GM06990 (cell line): Measurements from ENCODE around the gene NADK2.
A peak's percentile ranks its signal among the peaks of the same experiment; 100 is the strongest.

Experiments
- DNase-seq: peaks from one replicate; pipeline ENCODE4 v3.0.0-alpha.2; 2011; ENCODE audit not compliant: insufficient read length; ENCODE audit errors: extremely low read depth
- H3K27me3 ChIP-seq: replicated peaks from 2 replicates; pipeline ENCODE4 v1.6.0; 2011; ENCODE audit warnings: low read length; ENCODE audit not compliant: control insufficient read depth, insufficient read depth
- H3K36me3 ChIP-seq: 2 replicates; pipeline ENCODE4 v1.5.1; 2011; ENCODE audit warnings: low read length; ENCODE audit not compliant: control insufficient read depth, insufficient read depth
- H3K4me3 ChIP-seq: replicated peaks from 2 replicates; pipeline ENCODE4 v1.5.1; 2011; ENCODE audit warnings: low read depth, mild to moderate bottlenecking, control low read depth, low read length
- CTCF ChIP-seq: IDR thresholded peaks from 2 replicates; pipeline ENCODE4 v1.5.1; 2011; ENCODE audit warnings: low read length, control low read depth, mild to moderate bottlenecking, inconsistent platforms; ENCODE audit not compliant: insufficient read depth, poor library complexity, severe bottlenecking

Gene NADK2

DNA sequence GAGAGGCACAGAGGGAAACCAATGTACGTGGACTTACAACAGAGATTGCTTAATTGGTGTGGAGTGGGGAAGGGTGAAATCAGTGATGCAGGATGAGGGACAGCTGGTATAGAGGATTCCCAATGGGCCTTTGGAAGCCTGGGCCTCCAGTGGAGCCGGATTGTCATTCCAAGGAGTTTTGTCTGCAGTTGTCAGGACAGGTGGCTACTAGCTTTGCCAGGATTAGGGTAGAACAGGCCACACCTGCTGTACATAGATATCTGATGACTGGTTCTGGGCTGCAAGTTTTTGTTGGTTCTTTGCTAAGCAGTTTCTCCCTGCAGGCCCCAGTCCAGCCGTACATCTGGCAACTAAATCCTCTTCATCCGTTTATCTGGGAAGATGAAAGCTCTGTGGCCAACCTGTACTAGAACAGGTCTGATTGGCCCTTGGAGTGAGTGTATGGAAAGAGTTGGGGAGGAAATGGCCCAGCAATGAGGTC lies 85.6 kb downstream of the NADK2 start:
- no peak for DNase-seq
- TF ChIP-seq CTCF = no peak
- H3K36me3 ChIP-seq = peaks cover 9% of the 10 kb centered on the region
- no peaks in the 10 kb centered on the region for H3K27me3 ChIP-seq
- H3K4me3 ChIP-seq = no peak overlapping the region

DNA sequence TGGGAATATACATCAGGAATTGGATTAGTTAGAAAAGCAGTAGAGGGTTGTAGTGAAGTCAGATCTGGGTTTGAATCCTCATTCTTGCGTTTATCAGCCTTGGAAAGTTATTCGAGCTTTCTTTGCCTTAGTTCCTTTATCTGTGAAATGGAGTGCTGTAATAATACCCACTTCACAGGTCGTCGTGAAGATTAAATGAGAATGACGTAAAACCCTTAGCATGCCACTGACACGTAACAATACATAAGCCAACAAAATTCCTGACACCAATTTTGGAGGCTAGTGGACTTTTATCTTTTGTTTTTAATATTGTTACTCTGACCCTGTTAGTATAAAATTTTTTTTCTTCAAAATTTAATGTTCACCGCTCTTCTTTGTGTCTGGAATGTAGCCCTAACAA lies 86.4 kb downstream of the NADK2 start:
- no peak for TF ChIP-seq CTCF
- Histone ChIP-seq H3K36me3 (peaks cover 5% of the 10 kb centered on the region), H3K27me3 (no peaks in the 10 kb centered on the region), H3K4me3 (no peak overlapping the region)
- no peak for DNase-seq

- no peak for DNase-seq
- no peaks in the 10 kb centered on the region for H3K27me3 ChIP-seq
- H3K36me3 ChIP-seq = peaks cover 2% of the 10 kb centered on the region; the same call in 1 of the 2 replicates
- no peak overlapping the region; the same call in 1 of the 2 replicates for H3K4me3 ChIP-seq
- TF ChIP-seq CTCF = no peak
Observed at GRCh38 chr5:36153726-36154125, 88.0 kb downstream of the NADK2 start.

DNA sequence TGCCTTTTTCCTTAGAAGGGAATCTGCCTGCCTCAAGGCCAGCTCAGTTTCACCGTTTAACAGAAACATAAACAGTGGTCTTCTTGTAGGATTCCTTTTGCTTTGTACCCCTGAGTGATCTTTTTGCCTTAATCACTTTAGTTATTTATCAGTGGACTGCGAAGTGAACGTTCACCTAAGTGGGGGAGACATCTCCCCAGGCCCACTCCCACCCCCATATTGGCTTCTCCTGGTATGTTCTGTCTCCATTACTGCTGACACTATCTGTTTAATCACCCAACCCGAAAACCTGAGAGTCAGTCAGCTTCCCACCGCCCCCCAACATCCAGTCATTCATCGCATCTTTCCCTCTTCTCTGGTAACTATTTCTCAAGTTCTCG lies 88.4 kb downstream of the NADK2 start:
- TF ChIP-seq CTCF = no peak
- no peaks in the 10 kb centered on the region for H3K27me3 ChIP-seq
- peak overlapping the region; percentile 69 for H3K4me3 ChIP-seq
- DNase-seq = no peak
- H3K36me3 ChIP-seq = peaks cover 2% of the 10 kb centered on the region; the same call in 1 of the 2 replicates

DNA sequence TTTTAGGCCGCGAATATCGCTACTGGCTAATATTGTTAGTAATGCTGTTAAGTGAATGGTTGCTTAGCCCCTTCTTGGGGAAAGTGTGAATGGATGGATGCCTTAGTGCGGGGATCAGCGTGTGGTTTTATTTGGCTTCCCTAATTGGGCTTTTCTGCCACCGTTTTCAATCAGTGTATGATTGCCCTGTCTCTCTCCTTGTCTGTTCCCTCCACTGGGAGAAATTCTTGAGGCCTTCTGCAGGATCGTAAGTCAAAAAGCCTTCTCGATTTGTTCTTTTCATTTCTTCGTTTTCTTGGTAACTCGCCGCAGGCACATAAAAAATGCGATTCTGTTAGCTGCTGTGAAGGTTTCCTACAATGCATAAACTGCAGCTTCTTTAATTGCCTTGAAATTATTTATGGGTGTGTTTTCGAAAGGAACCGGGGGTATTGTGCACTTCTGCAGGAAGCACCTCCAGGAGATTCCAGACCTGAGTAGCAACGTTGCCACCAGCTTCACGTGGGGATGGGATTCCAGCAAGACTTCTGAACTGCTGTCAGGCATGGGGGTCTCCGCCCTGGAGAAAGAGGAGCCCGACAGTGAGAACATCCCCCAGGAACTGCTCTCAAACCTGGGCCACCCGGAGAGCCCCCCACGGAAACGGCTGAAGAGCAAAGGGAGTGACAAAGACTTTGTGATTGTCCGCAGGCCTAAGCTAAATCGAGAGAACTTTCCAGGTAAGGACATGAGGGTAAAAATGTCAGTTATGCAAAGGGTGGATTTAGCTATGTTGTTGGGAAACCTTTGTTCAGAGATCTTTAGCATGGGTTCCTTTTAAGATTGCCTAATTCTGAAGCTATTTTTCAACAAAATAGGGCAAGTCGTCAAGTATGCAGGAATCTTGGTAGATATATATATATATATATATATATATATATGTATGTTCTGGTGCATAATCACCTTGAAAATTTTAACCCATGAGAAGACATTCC lies 89.1 kb downstream of the NADK2 start:
- DNase-seq = no peak
- H3K4me3 ChIP-seq = peak overlapping the region; percentile 69
- peaks cover 2% of the 10 kb centered on the region; the same call in 1 of the 2 replicates for H3K36me3 ChIP-seq
- no peak for TF ChIP-seq CTCF
- H3K27me3 ChIP-seq = no peaks in the 10 kb centered on the region
